ENCODE measurements around the gene CNPY1.
"Not testable (repeated sequence)": the region's sequence is repeated elsewhere in the genome, so short reads cannot be mapped to it uniquely, and the experiment has no call there.

The CNPY1 gene

DNA sequence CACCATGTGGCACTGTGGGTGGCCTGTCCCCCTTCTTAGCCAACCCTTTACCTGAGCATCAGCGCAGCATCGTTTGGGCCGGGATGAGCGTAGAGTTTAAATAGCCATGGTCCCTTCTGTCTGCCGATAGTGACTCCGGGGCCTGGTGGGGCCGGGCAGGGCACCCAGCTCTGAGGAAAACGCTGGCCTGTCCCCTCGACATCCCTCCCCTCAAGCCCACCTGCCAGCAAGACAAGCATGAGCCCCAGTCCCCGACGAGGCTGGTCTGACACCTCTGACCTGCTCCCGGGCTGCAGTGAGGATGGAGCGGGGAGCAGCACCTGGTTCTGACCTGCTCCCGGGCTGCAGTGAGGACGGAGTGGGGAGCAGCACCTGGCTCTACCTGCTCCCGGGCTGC, 31.1 kb upstream of the CNPY1 start:
- DNase-seq: no peak

GRCh38 chr7:155576900-155577508, 30.6 kb upstream of the CNPY1 start:
- no peak for DNase-seq

DNA sequence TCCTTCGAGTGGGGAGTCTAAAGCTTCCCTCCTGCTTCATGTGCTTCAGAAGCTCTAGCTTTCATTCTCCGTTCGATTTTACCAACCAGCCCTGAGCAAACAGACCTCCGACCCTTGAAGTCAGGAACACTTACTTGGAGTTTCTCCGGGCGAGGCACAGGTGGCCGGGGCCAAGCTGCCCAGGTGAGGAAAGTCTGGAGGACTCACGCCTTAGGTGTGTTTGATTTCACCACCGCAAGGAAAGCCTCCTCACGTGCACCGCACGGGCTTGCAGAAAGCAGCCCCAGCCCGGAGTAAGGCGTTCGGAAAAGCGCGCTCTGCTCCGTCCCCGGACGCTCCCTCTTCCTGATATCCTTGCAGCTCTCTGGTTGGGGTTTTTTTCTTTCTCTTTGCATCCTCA, 30.1 kb upstream of the CNPY1 start:
- DNase-seq: no peak

GRCh38 chr7:155574556-155575290, 28.4 kb upstream of the CNPY1 start:
- DNase-seq: no peak

DNA sequence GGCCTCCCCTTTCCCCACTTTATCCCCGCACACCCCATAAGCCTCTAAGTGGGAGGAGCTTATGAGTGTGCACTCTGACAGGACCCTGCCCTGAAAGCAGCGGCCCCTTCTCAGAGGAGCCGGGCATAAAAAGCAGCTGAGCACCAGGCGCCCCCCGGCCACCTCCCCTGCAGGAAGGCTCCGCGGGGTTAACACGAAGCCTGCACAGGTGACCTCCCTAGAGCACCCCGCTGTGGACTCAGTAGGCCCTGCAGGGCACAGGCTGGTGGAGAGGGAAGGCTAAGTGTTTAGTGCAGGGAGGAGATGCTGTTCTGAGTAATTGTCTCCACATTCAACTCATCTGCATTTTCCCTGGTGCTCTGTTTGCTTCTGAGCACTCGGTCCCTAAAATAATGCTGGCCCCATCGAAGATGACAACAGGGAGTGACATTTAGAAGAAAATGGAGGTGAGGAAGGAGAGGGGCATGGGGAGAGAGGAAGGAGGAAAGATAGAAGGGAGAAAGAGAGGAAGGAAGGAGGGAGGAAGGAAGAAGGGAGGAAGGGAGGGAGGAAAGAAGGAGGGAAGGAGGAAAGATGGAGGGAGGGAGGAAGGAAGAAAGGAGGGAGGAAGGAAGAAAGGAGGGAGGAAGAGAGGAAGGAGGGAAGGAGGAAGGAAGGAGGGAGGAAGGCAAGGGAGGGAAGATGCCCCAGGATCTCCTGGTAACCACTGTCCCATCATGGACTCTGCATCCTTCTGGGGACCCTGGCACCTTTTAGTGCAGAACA, 25.4 kb upstream of the CNPY1 start:
- no peak for DNase-seq

- no peak for DNase-seq
Measured at GRCh38 chr7:155570991-155571390, 24.6 kb upstream of the CNPY1 start.

DNA sequence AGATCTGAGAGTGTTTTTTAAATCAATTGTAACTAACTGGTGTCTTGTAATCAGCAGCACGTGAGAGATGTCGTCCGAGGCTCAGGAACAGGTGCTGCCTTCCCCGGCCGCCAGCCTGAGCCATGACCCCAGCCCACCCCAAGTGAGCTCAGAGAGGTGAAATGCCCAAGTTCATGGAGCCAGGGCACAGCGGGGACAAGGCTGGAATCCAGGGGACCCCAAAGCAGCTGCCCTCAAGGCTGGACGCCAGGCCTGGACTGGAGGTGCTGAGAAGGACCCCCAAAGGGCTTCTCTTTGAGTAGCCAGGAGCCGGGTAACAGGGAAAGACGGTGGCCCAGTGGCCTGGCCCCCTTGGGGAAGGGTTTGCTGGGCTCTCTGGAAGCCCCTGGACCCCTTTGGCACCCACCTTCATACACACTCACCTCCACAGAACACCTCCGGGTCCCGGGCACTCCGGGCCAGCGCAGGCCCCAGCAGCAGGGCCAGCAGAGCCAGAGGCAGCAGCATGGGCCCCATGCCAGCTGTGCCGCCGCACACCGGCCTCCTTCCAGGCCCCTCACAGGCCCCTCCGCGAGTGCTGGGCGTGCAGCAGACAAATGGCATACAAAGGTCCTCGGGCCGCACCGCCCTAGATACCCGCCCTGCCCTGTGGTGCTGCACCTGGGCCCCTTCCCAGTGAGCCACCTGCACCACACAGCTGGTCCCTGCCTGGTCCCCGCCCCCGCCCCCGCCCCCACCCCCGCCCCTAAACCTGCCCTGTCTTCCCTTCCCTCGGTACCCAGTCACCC, 24.0 kb upstream of the CNPY1 start:
- DNase-seq: no peak

DNA sequence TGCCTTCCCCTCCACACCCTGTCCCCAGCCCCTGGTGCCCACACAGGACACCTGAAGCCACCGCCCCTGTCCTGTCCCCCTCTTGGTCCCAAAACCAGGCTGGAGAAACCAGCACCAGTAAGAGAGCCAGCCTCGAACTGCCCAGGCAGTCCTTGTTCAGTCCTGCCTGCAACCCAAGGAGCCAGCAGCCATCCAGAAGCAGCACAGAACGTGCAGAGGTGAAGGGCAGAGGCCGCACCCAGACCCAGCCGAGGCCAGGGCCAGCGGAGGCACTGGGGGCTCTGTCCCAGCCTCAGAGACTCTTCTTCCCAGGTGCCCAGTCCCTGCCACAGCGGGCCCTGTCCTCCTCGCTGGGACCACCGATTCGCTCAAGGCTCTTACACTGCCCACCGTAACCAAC, 23.3 kb upstream of the CNPY1 start:
- DNase-seq: no peak

DNA sequence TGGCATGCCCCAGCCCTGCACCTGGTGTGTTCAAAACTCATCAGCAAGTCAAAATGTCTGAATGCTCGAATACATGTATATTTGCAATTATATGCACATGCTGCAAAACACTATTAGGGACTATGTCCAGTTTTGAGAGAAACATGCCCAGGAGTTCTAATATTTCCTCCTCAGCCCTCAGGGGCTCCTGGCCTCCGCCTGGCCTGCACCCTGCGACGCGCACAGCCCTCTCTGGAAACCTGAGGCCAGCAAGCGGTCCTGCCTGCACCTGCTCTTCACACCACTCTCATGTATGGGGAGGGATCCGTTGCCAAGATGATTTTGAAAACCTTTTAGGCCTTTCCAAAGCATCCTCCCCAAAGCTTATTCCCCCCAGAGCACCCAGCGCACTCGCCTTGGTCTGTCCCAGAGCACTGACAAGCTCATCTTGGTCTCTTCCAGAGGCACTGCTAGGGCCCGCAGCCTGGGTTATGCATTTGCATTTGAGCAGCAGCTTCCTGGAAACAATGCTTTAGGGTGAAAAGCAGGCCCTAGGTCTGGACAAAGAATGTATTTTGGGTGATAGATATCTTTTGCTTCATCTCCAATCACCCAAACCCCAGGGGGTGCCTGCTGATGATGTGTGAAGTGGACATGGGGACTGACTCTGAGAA, 22.6 kb upstream of the CNPY1 start:
- DNase-seq: no peak

DNA sequence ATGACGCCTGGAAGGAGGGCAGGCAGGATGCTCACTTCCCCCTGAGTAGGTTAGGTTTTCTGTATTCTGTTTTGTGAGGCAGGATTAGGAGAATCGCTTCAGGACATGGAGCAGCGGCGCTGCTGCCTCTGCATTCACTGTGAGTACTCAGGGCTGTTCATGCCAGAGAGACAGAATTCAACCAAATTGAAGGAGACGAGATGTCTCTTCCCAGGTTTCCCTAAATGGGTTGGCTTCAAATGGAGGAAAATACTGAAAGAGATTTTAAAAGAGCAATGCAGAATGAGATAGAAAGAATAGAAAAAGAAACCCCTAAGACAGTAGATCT, 21.9 kb upstream of the CNPY1 start:
- DNase-seq: no peak

- DNase-seq: no peak
Measured at GRCh38 chr7:155567646-155568332, 21.4 kb upstream of the CNPY1 start.

DNA sequence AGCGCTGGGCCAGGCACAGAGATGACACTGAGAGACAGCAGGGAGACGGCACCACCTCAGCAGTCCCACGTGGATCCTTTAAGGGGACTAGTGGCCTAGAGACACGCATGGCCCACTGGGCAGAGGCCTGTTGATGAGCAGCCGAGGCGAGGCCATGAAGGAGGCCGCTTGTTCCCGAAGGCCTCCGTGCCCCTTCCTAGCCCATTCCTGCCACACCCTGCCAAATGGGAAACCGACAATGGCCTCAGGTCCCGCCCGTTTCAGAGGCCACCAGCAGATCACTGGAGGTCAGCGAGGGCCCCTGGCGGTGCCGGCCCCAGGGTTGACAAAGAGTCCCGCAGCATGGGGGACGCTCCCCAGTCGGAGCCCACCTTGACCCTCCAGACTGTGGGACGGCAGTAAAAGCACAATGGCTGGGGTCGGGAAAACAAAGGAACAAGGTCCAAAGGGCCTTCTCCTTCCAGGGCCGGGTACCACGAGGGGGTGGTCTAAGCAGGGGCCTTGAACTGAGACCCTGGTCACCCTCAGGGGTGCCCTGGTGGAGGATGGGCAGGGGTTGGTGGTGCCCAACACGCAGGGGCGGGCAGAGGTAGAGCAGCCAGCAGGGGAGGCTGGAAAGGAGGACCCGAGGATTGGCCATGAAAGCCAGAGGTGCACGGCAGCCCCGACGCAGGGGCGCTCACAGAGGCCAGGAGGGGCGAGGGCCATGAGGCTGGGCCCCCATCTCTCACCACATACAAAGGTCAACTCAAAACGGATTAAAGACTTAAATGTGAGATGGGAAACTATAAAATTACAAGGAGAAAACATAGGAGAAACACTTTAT, 19.9 kb upstream of the CNPY1 start:
- DNase-seq: no peak

GRCh38 chr7:155565596-155565995, 19.2 kb upstream of the CNPY1 start:
- no peak for DNase-seq

GRCh38 chr7:155562976-155563375, 16.6 kb upstream of the CNPY1 start:
- DNase-seq: not testable (repeated sequence)

DNA sequence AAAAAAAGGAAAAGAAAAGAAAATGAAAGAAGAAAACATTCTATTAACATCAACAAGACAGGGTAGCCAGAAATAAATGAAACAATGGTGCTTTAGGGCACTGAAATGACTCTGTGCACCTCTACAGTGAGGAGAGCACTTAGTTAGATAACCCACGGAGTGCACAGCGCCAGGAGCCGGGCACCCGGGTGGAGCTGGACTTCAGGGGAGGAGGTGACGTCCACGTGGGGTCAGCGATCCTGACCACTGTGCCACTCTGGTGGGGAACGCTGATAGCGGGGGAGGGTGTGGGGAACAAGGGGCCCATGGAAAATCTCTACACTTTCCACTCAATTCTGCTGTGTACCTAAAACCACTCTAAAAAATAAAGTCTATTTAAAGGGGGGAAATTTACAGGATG, 15.7 kb upstream of the CNPY1 start:
- DNase-seq: no peak

- no peak for DNase-seq
Measured at GRCh38 chr7:155560982-155561686, 14.8 kb upstream of the CNPY1 start.

DNA sequence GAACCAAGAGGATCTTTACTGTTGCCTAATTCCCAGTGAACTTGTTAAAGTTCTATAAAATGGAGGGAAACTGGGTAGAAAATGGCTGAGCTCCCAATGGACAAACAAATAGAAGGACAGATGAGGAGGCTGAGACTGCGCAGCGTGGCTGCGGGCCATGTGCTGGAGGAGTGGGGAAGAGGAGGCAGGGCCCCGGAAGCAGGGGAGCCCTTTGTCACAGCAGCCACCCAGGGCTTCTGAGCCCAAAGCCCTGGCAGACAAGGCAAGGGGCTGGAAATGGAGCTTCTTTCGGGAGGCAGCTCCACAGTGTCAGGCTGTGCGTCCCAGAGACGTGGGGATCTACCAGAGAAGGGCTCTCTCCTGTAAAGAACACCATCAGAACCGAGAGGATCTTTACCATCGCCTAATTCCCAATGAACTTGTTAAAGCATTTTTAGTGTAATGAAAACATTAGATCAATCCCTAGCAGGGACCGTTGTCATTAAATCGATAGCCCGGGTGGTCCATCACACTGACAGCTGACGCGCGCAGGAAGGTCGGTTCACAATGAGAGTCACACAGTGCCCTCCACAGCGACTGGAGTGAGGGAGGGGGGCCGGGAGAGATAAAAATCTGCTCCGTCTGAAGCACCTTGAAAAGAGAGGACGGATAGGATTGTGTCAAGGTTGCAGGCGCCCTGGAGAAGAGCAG, 14.0 kb upstream of the CNPY1 start:
- no peak for DNase-seq

DNA sequence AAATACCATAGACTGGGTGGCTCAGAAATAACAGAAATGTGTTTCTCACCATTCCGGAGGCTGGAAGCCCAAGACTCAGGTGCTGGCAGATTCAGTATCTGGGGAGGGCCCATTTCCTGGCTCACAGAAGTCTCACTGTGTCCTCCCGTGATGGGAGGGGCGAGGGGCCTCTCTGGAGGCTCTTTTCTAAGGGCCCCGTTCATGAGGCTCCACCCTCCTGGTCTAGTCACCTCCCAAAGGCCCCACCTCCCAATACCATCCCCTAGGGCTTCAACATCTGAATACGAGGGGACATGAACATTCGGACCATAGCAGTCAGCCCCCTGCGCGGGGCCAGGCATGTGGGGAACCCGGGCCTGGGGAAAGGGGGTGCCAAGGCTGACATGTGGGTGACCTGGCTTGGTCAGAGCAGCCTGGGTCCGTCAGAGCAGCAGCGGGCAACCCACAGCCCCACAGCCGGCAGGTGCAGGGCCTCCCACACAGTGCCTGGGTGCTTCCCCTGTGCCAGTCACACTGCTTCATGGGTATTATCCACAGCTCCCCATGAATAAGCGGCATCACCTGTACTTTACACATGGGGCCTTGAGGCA, 13.3 kb upstream of the CNPY1 start:
- DNase-seq: no peak

DNA sequence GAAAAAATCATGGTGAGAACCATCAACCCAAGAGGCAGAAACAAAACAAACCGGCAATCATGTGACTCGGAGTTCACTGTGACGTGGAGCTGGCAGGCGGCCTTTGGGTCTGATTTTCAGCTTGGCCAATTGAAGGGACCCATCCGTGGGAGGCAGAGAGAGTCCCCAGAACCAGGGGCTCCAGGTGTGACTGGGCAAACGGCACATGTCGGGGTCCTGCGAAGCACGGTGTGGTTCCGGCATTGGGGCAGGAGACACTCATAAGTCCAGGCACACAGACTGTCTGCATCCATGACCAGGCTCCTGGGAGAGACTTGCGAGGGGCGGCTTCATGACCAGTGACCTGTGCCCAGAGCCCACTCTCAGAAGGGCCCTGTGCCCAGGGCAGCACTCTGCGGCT, 12.6 kb upstream of the CNPY1 start:
- no peak for DNase-seq

DNA sequence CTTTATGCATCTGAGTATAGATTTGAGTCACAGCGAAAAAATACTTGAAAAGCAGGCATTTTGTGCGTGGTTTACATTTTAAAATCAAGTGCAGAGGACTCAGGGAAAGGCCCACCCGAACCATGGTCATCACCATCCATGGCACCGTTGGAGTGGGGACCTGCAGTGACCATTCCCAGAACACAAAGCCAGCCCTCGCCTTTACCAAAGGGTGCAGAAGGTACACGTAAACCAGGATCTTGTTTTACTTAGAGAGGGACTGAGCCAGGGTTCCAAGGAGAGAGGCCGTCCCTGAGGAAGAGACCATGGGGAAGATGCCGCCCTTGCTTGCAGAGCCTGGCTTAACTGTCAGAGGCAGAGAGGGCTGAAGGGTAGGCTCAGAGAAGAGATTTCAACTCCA, 12.0 kb upstream of the CNPY1 start:
- DNase-seq: no peak
